PC-3 (cell line): ENCODE measurements around the gene ANKRD42. TPM values are rescaled to one million over a fixed set of nuclear protein-coding genes. Genes with fewer than 3 reads are reported as not detected.
A peak's percentile ranks its signal among the peaks of the same experiment; 100 is the strongest.

Source experiments
- ATAC-seq: fragments of 200-7000 bp; cut with Tn5 transposase; 2 replicates; pipeline ENCODE4 v1.9.1; 2020; ENCODE audit warnings: mild to moderate bottlenecking, moderate library complexity
- BruUV-seq: library from RNA; stranded (reverse); fragments of 400-500 nt; replicated peaks from 2 replicates; lab custom pipeline; 2021; lab: Mats Ljungman, UMichigan
- CTCF ChIA-PET: fragments of 300-600 bp; sonication (Branson Sonifier 250); formaldehyde crosslinking; loops from one replicate; lab custom pipeline; 2022; ENCODE audit warnings: antibody characterized with exemption; lab: Charles Lee
- POLR2A ChIA-PET: fragments of 300-600 bp; sonication (Branson Sonifier 250); formaldehyde crosslinking; loops from one replicate; lab custom pipeline; 2022; ENCODE audit warnings: antibody characterized with exemption; ENCODE audit not compliant: unreplicated experiment; lab: Charles Lee
- DNase-seq: peaks from one replicate; pipeline ENCODE4 v3.0.0-alpha.2; 2015
- H2AFZ ChIP-seq: fragments of 300-600 bp; sonication (generic); 2 replicates; pipeline ENCODE4 v1.6.0; 2016; ENCODE audit warnings: antibody characterized with exemption, low read length
- H3F3A ChIP-seq: fragments of 300-600 bp; sonication (generic); one replicate; pipeline ENCODE4 v1.6.0; 2017; ENCODE audit warnings: antibody characterized with exemption, low read length, control low read depth, mild to moderate bottlenecking; ENCODE audit not compliant: unreplicated experiment
- H3K27ac ChIP-seq: fragments of 300-600 bp; sonication (generic); 2 replicates; pipeline ENCODE4 v1.5.1; 2016; ENCODE audit warnings: mild to moderate bottlenecking, low read length
- H3K27me3 ChIP-seq: fragments of 300-600 bp; sonication (generic); 2 replicates; pipeline ENCODE4 v1.6.1; 2016; ENCODE audit warnings: low read length, mixed read lengths
- H3K36me3 ChIP-seq: fragments of 300-600 bp; sonication (generic); 2 replicates; pipeline ENCODE4 v1.6.1; 2016; ENCODE audit warnings: low read depth, mixed run types, low read length, mixed read lengths
- H3K4me1 ChIP-seq: fragments of 300-600 bp; sonication (generic); 2 replicates; pipeline ENCODE4 v1.5.1; 2016; ENCODE audit warnings: low read length; ENCODE audit not compliant: insufficient read depth
- H3K4me2 ChIP-seq: fragments of 300-600 bp; sonication (generic); 2 replicates; pipeline ENCODE4 v1.6.0; 2016; ENCODE audit warnings: low read length
- H3K4me3 ChIP-seq: fragments of 300-600 bp; sonication (generic); 2 replicates; pipeline ENCODE4 v1.5.1; 2016; ENCODE audit warnings: mild to moderate bottlenecking, low read length, mixed read lengths
- H3K79me2 ChIP-seq: fragments of 300-600 bp; sonication (generic); 2 replicates; pipeline ENCODE4 v1.6.1; 2017; ENCODE audit warnings: low read length, mixed read lengths
- H3K9ac ChIP-seq: fragments of 300-600 bp; sonication (generic); 2 replicates; pipeline ENCODE4 v1.6.0; 2016; ENCODE audit warnings: mild to moderate bottlenecking, low read length
- H3K9me2 ChIP-seq: fragments of 300-600 bp; sonication (generic); replicated peaks from 2 replicates; pipeline ENCODE4 v1.6.1; 2016; ENCODE audit warnings: mixed run types, low read length, mixed read lengths
- H3K9me3 ChIP-seq: fragments of 300-600 bp; sonication (generic); 2 replicates; pipeline ENCODE4 v1.6.1; 2016; ENCODE audit warnings: low read length, mixed read lengths
- H4K20me1 ChIP-seq: fragments of 300-600 bp; sonication (generic); 2 replicates; pipeline ENCODE4 v1.6.1; 2016; ENCODE audit warnings: low read length, mixed read lengths
- CTCF ChIP-seq: fragments of 300-600 bp; sonication (generic); conservative IDR thresholded peaks from 2 replicates; pipeline ENCODE4 v1.5.1; 2017; ENCODE audit warnings: antibody characterized with exemption, low read depth, mild to moderate bottlenecking, low read length
- EZH2 ChIP-seq: fragments of 300-600 bp; sonication (generic); IDR thresholded peaks from one replicate; pipeline ENCODE4 v1.6.1; 2017; ENCODE audit warnings: antibody characterized with exemption, mild to moderate bottlenecking, low read length; ENCODE audit not compliant: unreplicated experiment
- EZH2phosphoT487 ChIP-seq: fragments of 300-600 bp; sonication (generic); IDR thresholded peaks from 2 replicates; pipeline ENCODE4 v1.6.1; 2018; ENCODE audit warnings: mild to moderate bottlenecking, antibody characterized with exemption, low read length, borderline replicate concordance
- intact Hi-C: fragments of 100-400 bp; cut with micrococcal nuclease; formaldehyde crosslinking; loops from 2 replicates; pipeline ENCODE4 v1.9.0; 2023
- total RNA-seq: library from RNA; depleted of rRNA; stranded (reverse); fragments of >200 nt; gene quantifications from 2 replicates; pipeline ENCODE4 v1.2.3, GENCODE V29; 2014

The ANKRD42 gene
- total RNA-seq, 1 experiment from 2014 or later = 11.2 TPM

- Histone ChIP-seq H3K4me2 (peak overlapping the region; percentile 87), H3K9me3 (no peaks in the 10 kb centered on the region), H3K9ac (peak overlapping the region; percentile 91; the same call in 1 of the 2 replicates), H3K27ac (no peak overlapping the region), H3K36me3 (peaks cover 20% of the 10 kb centered on the region), H3K79me2 (peaks cover 37% of the 10 kb centered on the region), H3K27me3 (no peaks in the 10 kb centered on the region), H3K4me3 (peak overlapping the region; percentile 96), H4K20me1 (no peaks in the 10 kb centered on the region), H3K4me1 (peaks cover 29% of the 10 kb centered on the region), H3K9me2 (no peaks in the 10 kb centered on the region), H3F3A (no peaks in the 10 kb centered on the region), H2AFZ (peak overlapping the region; percentile 95)
- CTCF ChIA-PET = no interaction called here
- ATAC-seq (peak; percentile 9; the same call in 1 of the 2 replicates), DNase-seq (peak; percentile 41)
- POLR2A ChIA-PET = no interaction called here
- intact Hi-C loops = loop anchor here (2.0 kb wide), 1 partner anchor 88 kb away; no protein-coding TSS in a partner anchor
- no TSS peak for BruUV-seq
- TF ChIP-seq CTCF = 0 out of 2 replicates have a peak, but pooled peaks have one; percentile 20
- no peak for TF ChIP-seq EZH2phosphoT487
Measured at GRCh38 chr11:83195143-83195466, 1.6 kb downstream of the ANKRD42 start.

GRCh38 chr11:83195649-83196048, 2.1 kb downstream of the ANKRD42 start:
- Histone ChIP-seq H3K4me3 (peak overlapping the region; percentile 96), H3K4me1 (peaks cover 29% of the 10 kb centered on the region), H3K9me3 (no peaks in the 10 kb centered on the region), H3K27me3 (no peaks in the 10 kb centered on the region), H3K9me2 (no peaks in the 10 kb centered on the region), H3K79me2 (peaks cover 37% of the 10 kb centered on the region), H3F3A (no peaks in the 10 kb centered on the region), H3K9ac (no peak overlapping the region), H3K4me2 (peak overlapping the region; percentile 87), H2AFZ (peak overlapping the region; percentile 95; the same call in 1 of the 2 replicates), H3K36me3 (peaks cover 14% of the 10 kb centered on the region), H3K27ac (no peak overlapping the region), H4K20me1 (no peaks in the 10 kb centered on the region)
- POLR2A ChIA-PET = interaction anchor here (0.6 kb wide), 1 partner anchor 176 kb away, joined by 3 read pairs; no protein-coding TSS in a partner anchor
- intact Hi-C loops = loop anchor here (2.0 kb wide), 1 partner anchor 87 kb away; no protein-coding TSS in a partner anchor
- no TSS peak for BruUV-seq
- TF ChIP-seq EZH2 = no peak
- no peak for TF ChIP-seq CTCF
- CTCF ChIA-PET = no interaction called here
- DNase-seq = no peak
- ATAC-seq = no peak

DNA sequence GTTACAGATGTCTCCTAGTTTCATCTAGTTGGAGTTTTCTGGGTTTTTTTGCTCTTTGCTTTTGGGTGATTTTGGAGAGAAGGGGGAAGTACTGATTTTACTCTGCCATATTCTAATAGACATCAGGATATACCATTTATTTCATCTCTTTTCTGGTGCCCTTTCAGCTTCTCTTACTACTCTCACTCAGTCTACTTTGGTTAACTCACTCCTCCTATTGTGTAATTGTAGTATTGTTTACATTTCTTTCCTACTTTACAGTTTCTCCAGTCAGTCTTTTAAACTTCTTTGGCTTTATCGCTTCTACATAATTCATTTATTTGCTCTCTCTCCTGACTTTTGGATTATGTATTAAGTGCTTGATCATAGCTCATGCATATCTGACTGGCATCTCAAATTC, 6.5 kb downstream of the ANKRD42 start:
- Histone ChIP-seq H2AFZ (no peak overlapping the region), H3K27me3 (no peaks in the 10 kb centered on the region), H3K9ac (no peak overlapping the region), H3K4me2 (no peak overlapping the region), H3K4me3 (no peak overlapping the region), H4K20me1 (no peaks in the 10 kb centered on the region), H3K36me3 (no peaks in the 10 kb centered on the region), H3K9me2 (no peaks in the 10 kb centered on the region), H3K4me1 (peaks cover 13% of the 10 kb centered on the region), H3K27ac (no peak overlapping the region), H3K9me3 (no peaks in the 10 kb centered on the region), H3F3A (no peaks in the 10 kb centered on the region), H3K79me2 (peaks cover 10% of the 10 kb centered on the region; the same call in 1 of the 2 replicates)
- ATAC-seq (no peak), DNase-seq (no peak)
- ChIA-PET CTCF (interaction anchor here (0.6 kb wide), 1 partner anchor 504 kb away, joined by 5 read pairs; no protein-coding TSS in a partner anchor), POLR2A (no interaction called here)
- no peak for TF ChIP-seq EZH2
- no peak for TF ChIP-seq EZH2phosphoT487
- TF ChIP-seq CTCF = no peak
- BruUV-seq = no TSS peak
- intact Hi-C loops = no loop called here
